Measurements from ENCODE around the gene CNN1. TPM values are rescaled to one million over a fixed set of nuclear protein-coding genes. Genes with fewer than 3 reads are reported as not detected.

The CNN1 gene
- total and polyA plus RNA-seq, 9 of the 15 experiments (the other 6 are each of a cell fraction or from before 2014, with no cell fraction given) = 0.23 to 10.6 (median 5.2) TPM

- peak; percentile 66 for TF ChIP-seq RNF2 (IDR thresholded peaks at IDR 0.05)
- TF ChIP-seq JUND (IDR thresholded peaks at IDR 0.05; ENCODE audit: borderline replicate concordance, low read depth, low read length) = peak; percentile 43; the same call in 1 of the 2 replicates
- peak; percentile 9; the same call in 1 of the 3 replicates for TF ChIP-seq JUND (tag; IDR thresholded peaks at IDR 0.05; ENCODE audit: borderline replicate concordance, low read depth, low read length)
- TF ChIP-seq NFXL1 (CRISPR knock-in tag; IDR thresholded peaks at IDR 0.05) = no peak
- TF ChIP-seq UBTF (IDR thresholded peaks at IDR 0.05; ENCODE audit: borderline replicate concordance in 1 of 2, low read depth in 2 of 2, low read length in 2 of 2) = peak in 1 of 2 experiments; percentile 24; a peak in 1 of 4 replicates
- TF ChIP-seq, protein P1, sequence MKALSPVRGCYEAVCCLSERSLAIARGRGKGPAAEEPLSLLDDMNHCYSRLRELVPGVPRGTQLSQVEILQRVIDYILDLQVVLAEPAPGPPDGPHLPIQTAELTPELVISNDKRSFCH (CRISPR knock-in tag; IDR thresholded peaks at IDR 0.05) = no peak
- TF ChIP-seq, protein P1 (tag; IDR thresholded peaks at IDR 0.05) = peak; percentile 74; the same call in 1 of the 2 replicates
- TF ChIP-seq THAP12 (CRISPR knock-in tag; IDR thresholded peaks at IDR 0.05) = peak; percentile 83
- TF ChIP-seq KAT8 (IDR thresholded peaks at IDR 0.05; ENCODE audit: low read depth) = no peak
- TF ChIP-seq ZNF232 (CRISPR knock-in tag; IDR thresholded peaks at IDR 0.05) = 0 out of 2 replicates have a peak, but pooled peaks have one; percentile 50
- TF ChIP-seq ZHX1 (conservative IDR thresholded peaks at IDR 0.05; ENCODE audit: low read length) = peak; percentile 39; the same call in 1 of the 2 replicates
- peak; percentile 19; the same call in 1 of the 2 replicates for TF ChIP-seq TRIM28 (IDR thresholded peaks at IDR 0.05)
- TF ChIP-seq HIVEP1 (CRISPR knock-in tag; IDR thresholded peaks at IDR 0.05) = 0 out of 2 replicates have a peak, but pooled peaks have one; percentile 2
- peak; percentile 86; the same call in 1 of the 2 replicates for TF ChIP-seq PML (IDR thresholded peaks at IDR 0.05; ENCODE audit: low read length)
- peak; percentile 34 for TF ChIP-seq FUS (optimal IDR thresholded peaks at IDR 0.05; ENCODE audit: low read depth, low read length)
- 0 out of 2 replicates have a peak, but pooled peaks have one; percentile 46 for TF ChIP-seq ZNF224 (CRISPR knock-in tag; IDR thresholded peaks at IDR 0.05)
- TF ChIP-seq CBX1 (IDR thresholded peaks at IDR 0.05; ENCODE audit: low read depth) = peak; percentile 45; the same call in 1 of the 2 replicates
- peak; percentile 73 for TF ChIP-seq ZNF12 (CRISPR knock-in tag; IDR thresholded peaks at IDR 0.05)
- peak; percentile 64 for TF ChIP-seq PHF20 (IDR thresholded peaks at IDR 0.05; ENCODE audit: partially characterized antibody)
- peak; percentile 99 for TF ChIP-seq SUPT5H (IDR thresholded peaks at IDR 0.05)
- peak; percentile 57; the same call in 1 of the 2 replicates for TF ChIP-seq SRSF3 (IDR thresholded peaks at IDR 0.05; ENCODE audit: insufficient read depth, low read length)
Observed at GRCh38 chr19:11597202-11598102, 58.8 kb downstream of the CNN1 start, which contains the start of gene ZNF627 (continued).
